ENCODE measurements around the gene ARAP2. TPM values are rescaled to one million over a fixed set of nuclear protein-coding genes. Genes with fewer than 3 reads are reported as not detected.

ARAP2 gene
- total and polyA plus RNA-seq, 2 experiments from 2014 or later = 0.92 to 4.8 TPM

GRCh38 chr4:36064117-36064516 is 180.2 kb downstream of the ARAP2 start:
- TF ChIP-seq ZNF114 (CRISPR knock-in tag; IDR thresholded peaks at IDR 0.05) = no peak
- no peak for TF ChIP-seq CREB1 (CRISPR knock-in tag; IDR thresholded peaks at IDR 0.05; ENCODE audit: low read depth)
- no peak for TF ChIP-seq REST (IDR thresholded peaks at IDR 0.05; ENCODE audit: unreplicated experiment)
- TF ChIP-seq ZNF331 (CRISPR knock-in tag; IDR thresholded peaks at IDR 0.05; ENCODE audit: low read depth) = no peak
- no peak for TF ChIP-seq ZNF462 (CRISPR knock-in tag; IDR thresholded peaks at IDR 0.05)
- no peak for TF ChIP-seq JUNB (IDR thresholded peaks at IDR 0.05; ENCODE audit: unreplicated experiment)
- TF ChIP-seq ETS1 (IDR thresholded peaks at IDR 0.05) = no peak
- TF ChIP-seq STAT1 (IDR thresholded peaks at IDR 0.05; ENCODE audit: unreplicated experiment) = no peak
- TF ChIP-seq POLR2AphosphoS5 (IDR thresholded peaks at IDR 0.05; ENCODE audit: low read depth) = no peak
- no peak for TF ChIP-seq NANOG (IDR thresholded peaks at IDR 0.05; ENCODE audit: borderline replicate concordance)
- H3K4me1 Mint-ChIP-seq = peaks cover 11% of the 10 kb centered on the region

More at GRCh38 chr4:36064117-36064516, 180.2 kb downstream of the ARAP2 start:
- ATAC-seq = no peak
- Histone ChIP-seq H2AFZ (no peak overlapping the region), H3K4me1 (ENCODE audit: insufficient read depth) (no peaks in the 10 kb centered on the region), H4K20me1 (replicated peaks; ENCODE audit: insufficient read depth) (no peaks in the 10 kb centered on the region), H3K9me2 (ENCODE audit: insufficient read depth) (peaks cover 4% of the 10 kb centered on the region; the same call in 1 of the 2 replicates), H3K27ac (ENCODE audit: low read depth) (no peak overlapping the region), H3K79me2 (replicated peaks; ENCODE audit: insufficient read depth) (no peaks in the 10 kb centered on the region), H3K27me3 (ENCODE audit: insufficient read depth) (no peaks in the 10 kb centered on the region), H3K4me2 (no peak overlapping the region), H3K36me3 (ENCODE audit: insufficient read depth) (no peaks in the 10 kb centered on the region), H3F3A (replicated peaks; ENCODE audit: low read depth) (no peaks in the 10 kb centered on the region), H3K4me3 (no peak overlapping the region)
- peaks cover 2% of the 10 kb centered on the region for H3K27me3 Mint-ChIP-seq (ENCODE audit: insufficient read depth, low read depth, poor library complexity)
- DNase-seq (ENCODE audit: low spot score) = no peak
- H3K27ac Mint-ChIP-seq = no peak overlapping the region
- H3K4me3 Mint-ChIP-seq = no peak overlapping the region
- no peaks in the 10 kb centered on the region for H3K9me3 Mint-ChIP-seq
- no peaks in the 10 kb centered on the region; the same call in 2 of the 3 replicates for H3K36me3 Mint-ChIP-seq (ENCODE audit: low read depth)

Measured in GM23338 (cell line).